Measurements from ENCODE around the gene C6orf47. TPM values are rescaled to one million over a fixed set of nuclear protein-coding genes. Genes with fewer than 3 reads are reported as not detected.

The C6orf47 gene
- total RNA-seq, 1 experiment from 2014 or later: 22.4 TPM

- BruUV-seq (replicated peaks): no TSS peak
- H3K27ac ChIP-seq (ENCODE audit: low read length): no peak overlapping the region
- H3K4me1 ChIP-seq (ENCODE audit: control insufficient read depth, insufficient read depth, low read length): peaks cover 7% of the 10 kb centered on the region; the same call in 1 of the 2 replicates
Observed at GRCh38 chr6:31697555-31697954, 37.0 kb upstream of the C6orf47 start.

GRCh38 chr6:31693535-31693934 is 33.0 kb upstream of the C6orf47 start:
- BruUV-seq (replicated peaks): no TSS peak
- H3K4me3 ChIP-seq (ENCODE audit: low read depth in 2 of 2, low read length in 2 of 2): no peak overlapping the region
- POLR2A ChIA-PET: interaction anchor here (0.7 kb wide), 2 partner anchors 21 to 45 kb away, joined by 3 to 9 read pairs; no protein-coding TSS in a partner anchor
- no peak overlapping the region for H3K27ac ChIP-seq (ENCODE audit: low read length)
- H3K36me3 ChIP-seq (ENCODE audit: control insufficient read depth, insufficient read depth, low read length): peaks cover 4% of the 10 kb centered on the region; the same call in 1 of the 2 replicates
- ATAC-seq: no peak
- H3K9me3 ChIP-seq (ENCODE audit: control insufficient read depth, insufficient read depth, low read depth, low read length): no peaks in the 10 kb centered on the region
- TF ChIP-seq REST (IDR thresholded peaks at IDR 0.05; ENCODE audit: insufficient read depth in 1 of 2, low read depth in 2 of 2, low read length in 1 of 2) (no peak), SIN3A (IDR thresholded peaks at IDR 0.05; ENCODE audit: borderline replicate concordance, insufficient read depth, low read depth, low read length) (no peak), POLR2AphosphoS5 (IDR thresholded peaks at IDR 0.05; ENCODE audit: low read depth, low read length) (no peak)
- intact Hi-C loops (cut with micrococcal nuclease; ENCODE audit: unreplicated experiment) (no loop called here), in situ Hi-C loops (cut with HindIII; ENCODE audit: low pct_unique_long_range_greater_than_20kb, low sequenced_read_pairs) (no loop called here)
- DNase-seq (ENCODE audit: low read depth, low spot score): no peak
- CTCF ChIA-PET: interaction anchor here (0.6 kb wide), 1 partner anchor 12 kb away, joined by 3 read pairs; no protein-coding TSS in a partner anchor
- no peaks in the 10 kb centered on the region for H3K4me1 ChIP-seq (ENCODE audit: control insufficient read depth, insufficient read depth, low read length)
- no peaks in the 10 kb centered on the region for H3K27me3 ChIP-seq (ENCODE audit: control insufficient read depth, insufficient read depth, low read length)

More at GRCh38 chr6:31697555-31697954, 37.0 kb upstream of the C6orf47 start:
- Histone ChIP-seq H3K36me3 (ENCODE audit: control insufficient read depth, insufficient read depth, low read length) (peaks cover 2% of the 10 kb centered on the region; the same call in 1 of the 2 replicates), H3K4me3 (ENCODE audit: low read depth in 2 of 2, low read length in 2 of 2) (no peak overlapping the region), H3K9me3 (ENCODE audit: control insufficient read depth, insufficient read depth, low read depth, low read length) (no peaks in the 10 kb centered on the region), H3K27me3 (ENCODE audit: control insufficient read depth, insufficient read depth, low read length) (no peaks in the 10 kb centered on the region)
- DNase-seq (ENCODE audit: low read depth, low spot score): no peak
- in situ Hi-C loops (cut with HindIII; ENCODE audit: low pct_unique_long_range_greater_than_20kb, low sequenced_read_pairs): no loop called here
- ATAC-seq: no peak
- TF ChIP-seq TCF7L2 (IDR thresholded peaks at IDR 0.05; ENCODE audit: low read depth, low read length): no peak
- TF ChIP-seq POLR2AphosphoS5 (IDR thresholded peaks at IDR 0.05; ENCODE audit: low read depth, low read length): no peak
- ChIA-PET POLR2A (no interaction called here), CTCF (no interaction called here)
- intact Hi-C loops (cut with micrococcal nuclease; ENCODE audit: unreplicated experiment): no loop called here

- POLR2A ChIA-PET: interaction anchor here (0.7 kb wide), 1 partner anchor 46 kb away, joined by 3 read pairs; no protein-coding TSS in a partner anchor
- TF ChIP-seq POLR2AphosphoS5 (IDR thresholded peaks at IDR 0.05; ENCODE audit: low read depth, low read length) (no peak), SIN3A (IDR thresholded peaks at IDR 0.05; ENCODE audit: borderline replicate concordance, insufficient read depth, low read depth, low read length) (no peak), CTCF (IDR thresholded peaks at IDR 0.05) (no peak), TCF7L2 (IDR thresholded peaks at IDR 0.05; ENCODE audit: low read depth, low read length) (no peak), REST (IDR thresholded peaks at IDR 0.05; ENCODE audit: insufficient read depth in 1 of 2, low read depth in 2 of 2, low read length in 1 of 2) (no peak)
Observed at GRCh38 chr6:31692886-31693285, 32.3 kb upstream of the C6orf47 start.

More at GRCh38 chr6:31692886-31693285, 32.3 kb upstream of the C6orf47 start:
- H3K4me1 ChIP-seq (ENCODE audit: control insufficient read depth, insufficient read depth, low read length): no peaks in the 10 kb centered on the region
- DNase-seq (ENCODE audit: low read depth, low spot score) (no peak), ATAC-seq (no peak)
- H3K36me3 ChIP-seq (ENCODE audit: control insufficient read depth, insufficient read depth, low read length): peaks cover 6% of the 10 kb centered on the region; the same call in 1 of the 2 replicates
- no TSS peak for BruUV-seq (replicated peaks)
- CTCF ChIA-PET: no interaction called here
- in situ Hi-C loops (cut with HindIII; ENCODE audit: low pct_unique_long_range_greater_than_20kb, low sequenced_read_pairs) (no loop called here), intact Hi-C loops (cut with micrococcal nuclease; ENCODE audit: unreplicated experiment) (no loop called here)
- H3K27me3 ChIP-seq (ENCODE audit: control insufficient read depth, insufficient read depth, low read length): no peaks in the 10 kb centered on the region
- H3K4me3 ChIP-seq (ENCODE audit: low read depth in 2 of 2, low read length in 2 of 2): no peak overlapping the region
- H3K9me3 ChIP-seq (ENCODE audit: control insufficient read depth, insufficient read depth, low read depth, low read length): no peaks in the 10 kb centered on the region
- no peak overlapping the region for H3K27ac ChIP-seq (ENCODE audit: low read length)

Measured in Panc1 (cell line).